Endothelial cell (in vitro differentiated cells): ENCODE results near the gene SYT3. TPM values are rescaled to one million over a fixed set of nuclear protein-coding genes. Genes with fewer than 3 reads are reported as not detected.
"Not testable (repeated sequence)": the region's sequence is repeated elsewhere in the genome, so short reads cannot be mapped to it uniquely, and the experiment has no call there.

Experiments used
- DNase-seq: peaks from one replicate; pipeline ENCODE4 v3.0.0; 2021; ENCODE audit warnings: low spot score
- H3K27ac Mint-ChIP-seq: one replicate; pipeline ENCODE4 v1.8.0; 2021; ENCODE audit warnings: mixed read lengths, inconsistent platforms; ENCODE audit not compliant: unreplicated experiment
- H3K27me3 Mint-ChIP-seq: one replicate; pipeline ENCODE4 v1.8.0; 2021; ENCODE audit warnings: mild to moderate bottlenecking, moderate library complexity, mixed read lengths, inconsistent platforms; ENCODE audit not compliant: unreplicated experiment
- H3K36me3 Mint-ChIP-seq: one replicate; pipeline ENCODE4 v1.8.0; 2021; ENCODE audit warnings: mild to moderate bottlenecking, low read depth, mixed read lengths, inconsistent platforms; ENCODE audit not compliant: unreplicated experiment
- H3K4me1 Mint-ChIP-seq: one replicate; pipeline ENCODE4 v1.8.0; 2021; ENCODE audit warnings: mild to moderate bottlenecking, mixed read lengths, inconsistent platforms; ENCODE audit not compliant: unreplicated experiment
- H3K4me3 Mint-ChIP-seq: one replicate; pipeline ENCODE4 v1.8.0; 2021; ENCODE audit warnings: mild to moderate bottlenecking, mixed read lengths, inconsistent platforms; ENCODE audit not compliant: unreplicated experiment
- H3K9me3 Mint-ChIP-seq: one replicate; pipeline ENCODE4 v1.8.0; 2021; ENCODE audit warnings: mixed read lengths, inconsistent platforms; ENCODE audit not compliant: unreplicated experiment
- CTCF ChIP-seq: fragments of 200-600 bp; sonication (generic); IDR thresholded peaks from one replicate; pipeline ENCODE4 v1.5.0; 2021; ENCODE audit warnings: antibody characterized with exemption; ENCODE audit not compliant: unreplicated experiment
- total RNA-seq: library from RNA; stranded (reverse); fragmentation: NEBNext Ultra II Directional; extraction: Animal tissue kit (Norgen Biotek cat#: 25700); gene quantifications from one replicate; pipeline ENCODE4 v1.2.1, GENCODE V29; 2021; ENCODE audit not compliant: unreplicated experiment

SYT3 gene
- total RNA-seq, 1 donor from 2014 or later: 0.15 TPM

- Mint-ChIP-seq H3K9me3 (peaks cover 25% of the 10 kb centered on the region), H3K4me1 (no peaks in the 10 kb centered on the region), H3K36me3 (peaks cover 11% of the 10 kb centered on the region), H3K27ac (no peak overlapping the region), H3K27me3 (peaks cover 5% of the 10 kb centered on the region), H3K4me3 (no peak overlapping the region)
- no peak for TF ChIP-seq CTCF
- DNase-seq: peak; percentile 8
These were observed 31.6 kb downstream of the SYT3 start for GRCh38 chr19:50607874-50608785.

GRCh38 chr19:50607388-50607787, 32.3 kb downstream of the SYT3 start:
- peaks cover 5% of the 10 kb centered on the region for H3K27me3 Mint-ChIP-seq
- H3K9me3 Mint-ChIP-seq: peaks cover 29% of the 10 kb centered on the region
- H3K4me3 Mint-ChIP-seq: no peak overlapping the region

DNA sequence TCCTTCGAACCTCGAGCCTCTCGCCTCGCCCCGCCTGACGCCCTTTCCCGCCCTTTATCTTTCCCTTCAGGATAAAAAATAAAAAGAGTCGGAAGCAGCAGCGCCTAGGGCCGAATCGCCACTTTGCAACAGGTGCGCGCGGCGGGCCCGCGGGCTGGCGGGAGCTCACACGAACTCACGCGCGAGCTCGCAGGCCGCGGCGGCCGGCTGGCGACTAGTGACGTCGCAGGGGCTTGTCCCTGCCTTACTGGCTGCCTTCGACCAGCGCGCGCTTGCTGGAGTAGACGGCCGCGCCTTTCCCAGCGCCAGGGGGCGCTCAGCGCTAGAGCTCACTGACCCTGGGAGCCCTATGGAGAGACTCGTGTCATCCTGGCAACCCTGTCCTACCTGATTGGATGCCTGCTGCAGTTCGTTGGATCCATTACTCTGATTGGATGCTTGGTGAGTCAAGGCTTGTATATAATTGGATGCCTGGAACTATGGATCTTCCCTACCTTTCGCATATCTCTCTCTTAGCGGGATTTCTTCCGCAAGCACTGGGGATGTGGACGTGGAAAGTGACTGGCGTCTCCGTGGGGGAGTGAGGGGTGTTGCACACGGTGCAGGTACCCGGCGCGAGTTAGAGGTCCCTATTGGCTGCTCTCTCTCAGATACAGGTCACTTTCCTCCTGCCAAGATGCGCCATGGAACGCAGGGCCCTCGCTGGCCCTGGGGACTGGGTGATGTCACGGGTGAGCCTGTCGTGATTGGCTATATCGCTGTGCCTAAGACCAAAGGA, 33.4 kb downstream of the SYT3 start:
- H3K9me3 Mint-ChIP-seq: peaks cover 34% of the 10 kb centered on the region
- H3K36me3 Mint-ChIP-seq: peaks cover 19% of the 10 kb centered on the region
- not testable (repeated sequence) for H3K4me3 Mint-ChIP-seq, H3K27ac Mint-ChIP-seq, H3K4me1 Mint-ChIP-seq, H3K27me3 Mint-ChIP-seq, DNase-seq

More at GRCh38 chr19:50607388-50607787, 32.3 kb downstream of the SYT3 start:
- H3K27ac Mint-ChIP-seq: no peak overlapping the region
- DNase-seq: no peak
- H3K36me3 Mint-ChIP-seq: peaks cover 11% of the 10 kb centered on the region
- no peaks in the 10 kb centered on the region for H3K4me1 Mint-ChIP-seq
- TF ChIP-seq CTCF: no peak

GRCh38 chr19:50604264-50605073, 35.2 kb downstream of the SYT3 start:
- H3K4me3 Mint-ChIP-seq, H3K27ac Mint-ChIP-seq, DNase-seq, H3K4me1 Mint-ChIP-seq, H3K27me3 Mint-ChIP-seq: not testable (repeated sequence)
- Mint-ChIP-seq H3K9me3 (peaks cover 43% of the 10 kb centered on the region), H3K36me3 (peaks cover 17% of the 10 kb centered on the region)

- Mint-ChIP-seq H3K27ac (no peak overlapping the region), H3K9me3 (peaks cover 36% of the 10 kb centered on the region), H3K27me3 (peaks cover 3% of the 10 kb centered on the region), H3K4me1 (no peaks in the 10 kb centered on the region), H3K36me3 (peaks cover 14% of the 10 kb centered on the region), H3K4me3 (peak overlapping the region; percentile 2)
- no peak for TF ChIP-seq CTCF
- DNase-seq: no peak
These were observed 36.7 kb downstream of the SYT3 start for GRCh38 chr19:50602935-50603334.
